Loucy (cell line): Measurements from ENCODE around the gene PHTF2.

Source experiments
- EZH2phosphoT487 ChIP-seq: fragments of 200-600 bp; IDR thresholded peaks from 2 replicates; pipeline ENCODE4 v1.6.1; 2018; ENCODE audit warnings: antibody characterized with exemption, mild to moderate bottlenecking, moderate library complexity, borderline replicate concordance
- TF ChIP-seq, protein P1 (sequence below): fragments of 200-600 bp; sonication (generic); conservative IDR thresholded peaks from 2 replicates; pipeline ENCODE4 v1.5.1; 2014; ENCODE audit warnings: mild to moderate bottlenecking, antibody characterized with exemption, low read length

DNA sequence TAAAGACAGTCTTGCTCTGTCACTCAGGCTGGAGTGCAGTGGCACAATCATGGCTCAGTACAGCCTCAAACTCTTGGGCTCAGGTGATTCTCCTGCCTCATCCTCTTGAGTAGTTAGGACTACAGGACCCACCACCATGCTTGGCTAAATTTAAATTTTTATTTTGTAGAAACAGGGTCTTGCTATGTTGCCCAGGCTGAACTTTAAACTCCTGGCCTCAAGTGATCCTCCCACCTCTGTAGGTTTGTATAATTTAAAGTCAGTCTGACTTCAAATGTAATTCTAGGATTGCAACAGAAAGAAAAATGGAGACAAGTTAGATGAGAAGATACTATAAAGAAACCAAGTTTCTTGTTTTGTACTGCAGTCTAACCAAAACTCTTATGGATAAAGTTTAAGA lies 11.8 kb upstream of the PHTF2 start:
- TF ChIP-seq, protein P1, sequence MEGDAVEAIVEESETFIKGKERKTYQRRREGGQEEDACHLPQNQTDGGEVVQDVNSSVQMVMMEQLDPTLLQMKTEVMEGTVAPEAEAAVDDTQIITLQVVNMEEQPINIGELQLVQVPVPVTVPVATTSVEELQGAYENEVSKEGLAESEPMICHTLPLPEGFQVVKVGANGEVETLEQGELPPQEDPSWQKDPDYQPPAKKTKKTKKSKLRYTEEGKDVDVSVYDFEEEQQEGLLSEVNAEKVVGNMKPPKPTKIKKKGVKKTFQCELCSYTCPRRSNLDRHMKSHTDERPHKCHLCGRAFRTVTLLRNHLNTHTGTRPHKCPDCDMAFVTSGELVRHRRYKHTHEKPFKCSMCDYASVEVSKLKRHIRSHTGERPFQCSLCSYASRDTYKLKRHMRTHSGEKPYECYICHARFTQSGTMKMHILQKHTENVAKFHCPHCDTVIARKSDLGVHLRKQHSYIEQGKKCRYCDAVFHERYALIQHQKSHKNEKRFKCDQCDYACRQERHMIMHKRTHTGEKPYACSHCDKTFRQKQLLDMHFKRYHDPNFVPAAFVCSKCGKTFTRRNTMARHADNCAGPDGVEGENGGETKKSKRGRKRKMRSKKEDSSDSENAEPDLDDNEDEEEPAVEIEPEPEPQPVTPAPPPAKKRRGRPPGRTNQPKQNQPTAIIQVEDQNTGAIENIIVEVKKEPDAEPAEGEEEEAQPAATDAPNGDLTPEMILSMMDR: no peak
- TF ChIP-seq EZH2phosphoT487: no peak
